Right cardiac atrium (tissue), 5 donors: ENCODE measurements around the gene AMDHD1. TPM values are rescaled to one million over a fixed set of nuclear protein-coding genes. Genes with fewer than 3 reads are reported as not detected.

Source experiments
- ATAC-seq, 2 donors: fragments of 200-7000 bp; cut with Tn5 transposase; one replicate each; pipeline versions ENCODE4 v1.8.0 to v1.9.1; 2020; ENCODE audit warnings: moderate library complexity in 2 of 2, mild to moderate bottlenecking in 1 of 2
- DNase-seq, 3 donors: peaks; one replicate each; pipeline ENCODE4 v3.0.0-alpha.2; 2020
- H3K27ac ChIP-seq: one replicate; pipeline ENCODE4 v1.5.1; 2013; ENCODE audit warnings: mild to moderate bottlenecking, low read length, control low read depth, moderate library complexity
- H3K27me3 ChIP-seq: one replicate; pipeline ENCODE4 v1.6.1; 2013; ENCODE audit not compliant: control insufficient read depth, insufficient read depth
- H3K4me1 ChIP-seq: one replicate; pipeline ENCODE4 v1.6.1; 2013; ENCODE audit warnings: low read length; ENCODE audit not compliant: control insufficient read depth, insufficient read depth
- H3K4me3 ChIP-seq: one replicate; pipeline ENCODE4 v1.5.1; 2013; ENCODE audit warnings: low read length, control low read depth
- H3K9me3 ChIP-seq: one replicate; pipeline ENCODE4 v1.6.1; 2013; ENCODE audit warnings: low read length; ENCODE audit not compliant: control insufficient read depth
- WGBS: extraction: QIAGEN DNeasy Blood & Tissue Kit; methylation state at CpG from one replicate; pipeline ENCODE4 v1.1.7; 2013; 5-methylcytosine and 5-hydroxymethylcytosine counted together
- intact Hi-C, 4 donors: fragments of 100-400 bp; cut with DNase I; formaldehyde crosslinking; loops; one replicate each; pipeline versions ENCODE4 v1.11.0 to v1.14.0; 2022 to 2023
- polyA plus RNA-seq: library from polyadenylated mRNA; stranded (reverse); fragments of 200-250 nt; gene quantifications from one replicate; pipeline ENCODE4 v1.2.3, GENCODE V29; 2013
- total RNA-seq, 4 donors: library from RNA; stranded (reverse); fragmentation: NEBNext Ultra II Directional; extraction: Animal tissue kit (Norgen Biotek cat#: 25700); gene quantifications; one replicate each; pipeline ENCODE4 v1.2.1, GENCODE V29; 2021
- donor health status: healthy with polysubstance abuse.
- donor health status: DM: no; HTN: yes; CAD: no.
- donor health status: DM: no; HTN: no; CAD: no.
- donor health status: DM: no; HTN: yes; CAD: no; lungs with severe emphysema.
- donor health status: DM: yes; HTN: yes; CAD: no.

Gene AMDHD1
- total and polyA plus RNA-seq, 5 donors: 0.11 to 0.88 (median 0.45) TPM

- no peak overlapping the region for H3K4me3 ChIP-seq
- DNase-seq (peak in 2 of 3 donors; percentile 49 to 51), ATAC-seq (peak; percentile 61 to 67)
- no peak overlapping the region for H3K27ac ChIP-seq
- H3K27me3 ChIP-seq: no peaks in the 10 kb centered on the region
- no peaks in the 10 kb centered on the region for H3K9me3 ChIP-seq
- 63% methylated on average over 5 of the region's 5 CpGs for WGBS
- H3K4me1 ChIP-seq: no peaks in the 10 kb centered on the region
- intact Hi-C loops: no loop called here
These were observed 72.5 kb downstream of the AMDHD1 start for GRCh38 chr12:96015672-96016071.

Other genes starting within 250 kb of the AMDHD1 start
- gene NTN4, start 152.6 kb upstream of the AMDHD1 start, total RNA-seq: 100 to 1,000 TPM in 2 of 4 donors, 10 to 100 TPM in 2; 85.6 to 111 (median 103) TPM
- 62.9 TPM for gene NTN4, start 152.6 kb upstream of the AMDHD1 start, polyA plus RNA-seq
- gene SNRPF, start 84.4 kb upstream of the AMDHD1 start, total RNA-seq: 10 to 100 TPM; 10.2 to 18.5 (median 14.7) TPM
- gene SNRPF, start 84.4 kb upstream of the AMDHD1 start, polyA plus RNA-seq: 36.4 TPM
- under 1 TPM in 2 of 4 donors, not detected in 2; 0.09 to 0.14 TPM for gene CCDC38, start 717 bp upstream of the AMDHD1 start, total RNA-seq
- 0.05 TPM for gene CCDC38, start 717 bp upstream of the AMDHD1 start, polyA plus RNA-seq
- under 1 TPM in 2 of 4 donors, not detected in 2; 0.11 to 0.62 TPM for gene HAL, start 53.0 kb downstream of the AMDHD1 start, total RNA-seq
- gene HAL, start 53.0 kb downstream of the AMDHD1 start, polyA plus RNA-seq: 0.05 TPM
- 10 to 100 TPM; 38.1 to 57.0 (median 48.4) TPM for gene LTA4H, start 92.3 kb downstream of the AMDHD1 start, total RNA-seq
- gene LTA4H, start 92.3 kb downstream of the AMDHD1 start, polyA plus RNA-seq: 36.8 TPM